Neural cell (in vitro differentiated cells): Measurements from ENCODE around the gene DPM2. TPM values are rescaled to one million over a fixed set of nuclear protein-coding genes. Genes with fewer than 3 reads are reported as not detected.

Source experiments
- H2AFZ ChIP-seq: fragments of 200-600, 300-800 bp; sonication (generic), shearing (Covaris generic); 2 replicates; pipeline ENCODE4 v1.6.0; 2014; ENCODE audit warnings: low read depth, mild to moderate bottlenecking, antibody characterized with exemption, low read length, moderate library complexity
- H3F3A ChIP-seq: fragments of 200-600 bp; shearing (Covaris generic); 2 replicates; pipeline ENCODE4 v1.6.1; 2016; ENCODE audit warnings: mild to moderate bottlenecking, moderate library complexity, mixed read lengths, antibody characterized with exemption, low read length; ENCODE audit not compliant: insufficient read depth, poor library complexity, severe bottlenecking
- H3K27ac ChIP-seq: fragments of 200-600, 300-800 bp; sonication (generic), shearing (Covaris generic); 2 replicates; pipeline ENCODE4 v1.5.1; 2014; ENCODE audit warnings: mild to moderate bottlenecking, low read length, moderate library complexity
- H3K27me3 ChIP-seq: fragments of 300-800, 200-600 bp; sonication (generic), shearing (Covaris generic); 2 replicates; pipeline ENCODE4 v1.6.0; 2014; ENCODE audit warnings: mild to moderate bottlenecking, low read depth, low read length, moderate library complexity; ENCODE audit not compliant: insufficient read depth
- H3K36me3 ChIP-seq: fragments of 300-800, 200-600 bp; sonication (generic), shearing (Covaris generic); 2 replicates; pipeline ENCODE4 v1.5.1; 2014; ENCODE audit warnings: mild to moderate bottlenecking, antibody characterized with exemption, low read length, moderate library complexity; ENCODE audit not compliant: insufficient read depth
- H3K4me2 ChIP-seq: fragments of 300-800, 200-600 bp; sonication (generic), shearing (Covaris generic); 2 replicates; pipeline ENCODE4 v1.6.0; 2014; ENCODE audit warnings: mild to moderate bottlenecking, low read length
- H3K4me3 ChIP-seq: fragments of 300-800, 200-600 bp; sonication (generic), shearing (Covaris generic); 2 replicates; pipeline ENCODE4 v1.5.1; 2014; ENCODE audit warnings: mild to moderate bottlenecking, low read length, moderate library complexity
- H3K79me2 ChIP-seq: fragments of 200-600 bp; shearing (Covaris generic); replicated peaks from 2 replicates; pipeline ENCODE4 v1.6.0; 2014; ENCODE audit warnings: mild to moderate bottlenecking, low read length, moderate library complexity; ENCODE audit not compliant: insufficient read depth
- H3K9ac ChIP-seq: fragments of 300-800, 200-600 bp; sonication (generic), shearing (Covaris generic); 2 replicates; pipeline ENCODE4 v1.6.1; 2016; ENCODE audit warnings: mild to moderate bottlenecking, low read length, mixed read lengths
- H3K9me2 ChIP-seq: fragments of 200-600 bp; shearing (Covaris generic); 2 replicates; pipeline ENCODE4 v1.6.1; 2016; ENCODE audit warnings: mild to moderate bottlenecking, low read length, mixed read lengths; ENCODE audit not compliant: insufficient read depth
- H3K9me3 ChIP-seq: fragments of 200-600, 300-800 bp; sonication (generic), shearing (Covaris generic); 2 replicates; pipeline ENCODE4 v1.6.1; 2016; ENCODE audit warnings: mild to moderate bottlenecking, mixed run types, low read length, moderate library complexity, mixed read lengths
- H4K20me1 ChIP-seq: fragments of 200-600 bp; shearing (Covaris generic); 2 replicates; pipeline ENCODE4 v1.6.1; 2016; ENCODE audit warnings: mild to moderate bottlenecking, mixed run types; ENCODE audit not compliant: insufficient read depth
- EP300 ChIP-seq: fragments of 450-650 bp; conservative IDR thresholded peaks from 2 replicates; pipeline ENCODE4 v1.6.1; 2014; ENCODE audit warnings: antibody characterized with exemption, mild to moderate bottlenecking, moderate library complexity; ENCODE audit not compliant: poor library complexity, severe bottlenecking
- EZH2 ChIP-seq: fragments of 200-600, 300-800 bp; shearing (Covaris generic), sonication (generic); IDR thresholded peaks from 2 replicates; pipeline ENCODE4 v1.6.1; 2014; ENCODE audit warnings: antibody characterized with exemption, low read length, borderline replicate concordance, mild to moderate bottlenecking; ENCODE audit not compliant: insufficient read depth, poor library complexity, severe bottlenecking
- MXI1 ChIP-seq: fragments of 450-650 bp; conservative IDR thresholded peaks from 2 replicates; pipeline ENCODE4 v1.6.1; 2014; ENCODE audit warnings: antibody characterized with exemption, mild to moderate bottlenecking; ENCODE audit not compliant: poor library complexity, severe bottlenecking
- POLR2AphosphoS5 ChIP-seq: IDR thresholded peaks from 2 replicates; pipeline ENCODE4 v1.6.1; 2012
- RAD21 ChIP-seq: fragments of 450-650 bp; conservative IDR thresholded peaks from 2 replicates; pipeline ENCODE4 v1.6.1; 2014; ENCODE audit warnings: antibody characterized with exemption, mild to moderate bottlenecking, moderate library complexity
- REST ChIP-seq: IDR thresholded peaks from 2 replicates; pipeline ENCODE4 v1.6.1; 2012; ENCODE audit warnings: borderline replicate concordance
- SMC3 ChIP-seq: fragments of 450-650 bp; conservative IDR thresholded peaks from 2 replicates; pipeline ENCODE4 v1.6.1; 2014; ENCODE audit warnings: antibody characterized with exemption, mild to moderate bottlenecking, moderate library complexity; ENCODE audit not compliant: poor library complexity
- TAF1 ChIP-seq: IDR thresholded peaks from 2 replicates; pipeline ENCODE4 v1.6.1; 2012; ENCODE audit warnings: low read depth
- polyA plus RNA-seq: library from polyadenylated mRNA; depleted of rRNA; stranded (reverse); fragments of >200 nt; gene quantifications from 2 replicates; pipeline ENCODE4 v1.2.3, GENCODE V29; 2014
- TF ChIP-seq, protein P1 (sequence below): fragments of 450-650 bp; IDR thresholded peaks from 2 replicates; pipeline ENCODE4 v1.5.1; 2014; ENCODE audit warnings: antibody characterized with exemption, mild to moderate bottlenecking, moderate library complexity; ENCODE audit not compliant: poor library complexity, severe bottlenecking

The DPM2 gene
- polyA plus RNA-seq, 1 donor from 2014 or later = 30.5 TPM

DNA sequence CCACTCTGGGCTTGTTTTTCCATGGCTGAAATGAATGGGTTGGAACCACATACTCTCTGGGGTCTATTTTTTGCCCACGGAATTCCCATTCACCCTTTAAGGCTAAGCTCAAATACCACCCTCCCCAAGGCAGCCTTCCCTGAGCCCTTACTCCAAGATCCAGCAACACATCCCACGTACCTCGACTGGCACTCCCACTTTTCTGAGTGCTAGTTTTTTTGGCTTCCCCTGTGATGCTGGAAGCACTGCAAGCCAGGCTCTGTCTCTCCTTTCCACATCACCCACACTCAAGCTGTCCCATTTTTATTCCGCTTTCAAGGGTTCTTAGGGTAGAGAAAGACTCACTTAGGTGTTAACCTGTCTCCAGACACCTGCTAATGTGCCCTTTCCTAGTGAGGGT, 44.3 kb downstream of the DPM2 start:
- no peaks in the 10 kb centered on the region for H3K9me3 ChIP-seq
- no peaks in the 10 kb centered on the region for H4K20me1 ChIP-seq
- H3K36me3 ChIP-seq = peaks cover 25% of the 10 kb centered on the region
- TF ChIP-seq TAF1 (no peak), REST (no peak), SMC3 (no peak), POLR2AphosphoS5 (no peak), MXI1 (no peak), EZH2 (no peak), EP300 (no peak), RAD21 (no peak)
- TF ChIP-seq, protein P1, sequence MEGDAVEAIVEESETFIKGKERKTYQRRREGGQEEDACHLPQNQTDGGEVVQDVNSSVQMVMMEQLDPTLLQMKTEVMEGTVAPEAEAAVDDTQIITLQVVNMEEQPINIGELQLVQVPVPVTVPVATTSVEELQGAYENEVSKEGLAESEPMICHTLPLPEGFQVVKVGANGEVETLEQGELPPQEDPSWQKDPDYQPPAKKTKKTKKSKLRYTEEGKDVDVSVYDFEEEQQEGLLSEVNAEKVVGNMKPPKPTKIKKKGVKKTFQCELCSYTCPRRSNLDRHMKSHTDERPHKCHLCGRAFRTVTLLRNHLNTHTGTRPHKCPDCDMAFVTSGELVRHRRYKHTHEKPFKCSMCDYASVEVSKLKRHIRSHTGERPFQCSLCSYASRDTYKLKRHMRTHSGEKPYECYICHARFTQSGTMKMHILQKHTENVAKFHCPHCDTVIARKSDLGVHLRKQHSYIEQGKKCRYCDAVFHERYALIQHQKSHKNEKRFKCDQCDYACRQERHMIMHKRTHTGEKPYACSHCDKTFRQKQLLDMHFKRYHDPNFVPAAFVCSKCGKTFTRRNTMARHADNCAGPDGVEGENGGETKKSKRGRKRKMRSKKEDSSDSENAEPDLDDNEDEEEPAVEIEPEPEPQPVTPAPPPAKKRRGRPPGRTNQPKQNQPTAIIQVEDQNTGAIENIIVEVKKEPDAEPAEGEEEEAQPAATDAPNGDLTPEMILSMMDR = no peak
- no peak overlapping the region for H2AFZ ChIP-seq
- no peaks in the 10 kb centered on the region for H3K79me2 ChIP-seq
- H3K27ac ChIP-seq = no peak overlapping the region
- H3K27me3 ChIP-seq = no peaks in the 10 kb centered on the region
- H3K9me2 ChIP-seq = no peaks in the 10 kb centered on the region
- H3F3A ChIP-seq = peaks cover 1% of the 10 kb centered on the region
- no peak overlapping the region for H3K9ac ChIP-seq
- H3K4me3 ChIP-seq = no peak overlapping the region
- no peak overlapping the region for H3K4me2 ChIP-seq

GRCh38 chr9:127892831-127893230, 44.8 kb downstream of the DPM2 start:
- no peak overlapping the region for H3K4me3 ChIP-seq
- H3K36me3 ChIP-seq = peaks cover 25% of the 10 kb centered on the region

More at GRCh38 chr9:127892831-127893230, 44.8 kb downstream of the DPM2 start:
- Histone ChIP-seq H3K27me3 (no peaks in the 10 kb centered on the region), H3K9me3 (no peaks in the 10 kb centered on the region), H4K20me1 (no peaks in the 10 kb centered on the region), H3K27ac (no peak overlapping the region), H3K9me2 (no peaks in the 10 kb centered on the region), H3K9ac (no peak overlapping the region), H3F3A (no peaks in the 10 kb centered on the region), H2AFZ (no peak overlapping the region), H3K4me2 (no peak overlapping the region), H3K79me2 (no peaks in the 10 kb centered on the region)
- no peak for TF ChIP-seq RAD21
- TF ChIP-seq EP300 = no peak
- TF ChIP-seq TAF1 = no peak
- TF ChIP-seq REST = no peak
- TF ChIP-seq EZH2 = no peak
- TF ChIP-seq, protein P1 = no peak
- no peak for TF ChIP-seq POLR2AphosphoS5
- TF ChIP-seq SMC3 = no peak
- no peak for TF ChIP-seq MXI1
